ENCODE results near the gene MRPL36.

DNA sequence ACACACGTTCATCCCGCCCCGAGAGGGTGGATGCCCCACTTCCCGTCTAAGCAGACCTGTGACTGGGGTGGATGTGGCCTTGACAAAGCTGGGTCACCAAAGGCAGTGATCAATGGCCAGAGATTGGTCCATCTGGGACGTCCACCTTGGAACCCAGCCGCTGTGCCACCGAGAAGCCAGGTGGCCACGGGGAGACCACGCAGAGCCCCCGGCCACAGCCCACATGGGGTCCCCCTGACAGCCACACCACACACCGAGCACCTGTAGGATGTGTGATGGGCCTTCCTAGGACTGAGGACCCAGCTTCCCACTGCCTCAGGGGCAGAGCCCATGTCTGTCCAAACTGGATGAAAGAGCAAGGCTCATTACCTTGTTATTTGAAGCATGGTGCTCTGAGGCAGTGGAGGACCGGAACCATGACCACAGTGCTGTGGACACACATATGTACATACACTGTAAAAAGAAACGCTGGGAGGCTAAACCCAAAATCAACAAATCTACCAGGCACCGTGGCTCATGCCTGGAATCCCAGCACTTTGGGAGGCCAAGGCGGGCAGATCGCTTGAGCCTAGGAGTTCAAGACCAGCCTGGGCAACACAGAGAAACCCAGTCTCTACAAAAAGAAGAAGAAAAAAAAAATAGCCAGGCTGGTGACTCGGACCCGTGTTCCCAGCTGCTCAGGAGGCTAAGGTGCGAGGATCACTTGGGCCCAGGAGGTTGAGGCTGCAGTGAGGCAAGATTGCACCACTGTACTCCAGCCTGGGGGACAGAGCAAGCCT is 50.1 kb downstream of the MRPL36 start:
- TF ChIP-seq POLR2A (IDR thresholded peaks at IDR 0.05) (no peak), EP300 (IDR thresholded peaks at IDR 0.05) (no peak), POLR2AphosphoS5 (IDR thresholded peaks at IDR 0.05) (no peak)
- TF ChIP-seq, protein P1, sequence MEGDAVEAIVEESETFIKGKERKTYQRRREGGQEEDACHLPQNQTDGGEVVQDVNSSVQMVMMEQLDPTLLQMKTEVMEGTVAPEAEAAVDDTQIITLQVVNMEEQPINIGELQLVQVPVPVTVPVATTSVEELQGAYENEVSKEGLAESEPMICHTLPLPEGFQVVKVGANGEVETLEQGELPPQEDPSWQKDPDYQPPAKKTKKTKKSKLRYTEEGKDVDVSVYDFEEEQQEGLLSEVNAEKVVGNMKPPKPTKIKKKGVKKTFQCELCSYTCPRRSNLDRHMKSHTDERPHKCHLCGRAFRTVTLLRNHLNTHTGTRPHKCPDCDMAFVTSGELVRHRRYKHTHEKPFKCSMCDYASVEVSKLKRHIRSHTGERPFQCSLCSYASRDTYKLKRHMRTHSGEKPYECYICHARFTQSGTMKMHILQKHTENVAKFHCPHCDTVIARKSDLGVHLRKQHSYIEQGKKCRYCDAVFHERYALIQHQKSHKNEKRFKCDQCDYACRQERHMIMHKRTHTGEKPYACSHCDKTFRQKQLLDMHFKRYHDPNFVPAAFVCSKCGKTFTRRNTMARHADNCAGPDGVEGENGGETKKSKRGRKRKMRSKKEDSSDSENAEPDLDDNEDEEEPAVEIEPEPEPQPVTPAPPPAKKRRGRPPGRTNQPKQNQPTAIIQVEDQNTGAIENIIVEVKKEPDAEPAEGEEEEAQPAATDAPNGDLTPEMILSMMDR (IDR thresholded peaks at IDR 0.05): no peak

All from gastroesophageal sphincter (tissue), 3 donors.